Thyroid gland (tissue), 4 donors: Measurements from ENCODE around the gene HLA-DQB1.

Experiments
- CTCF ChIP-seq, 6 experiments: fragments of 200-600 bp in 3 of 6; fragments of 450-650 bp in 3 of 6; sonication (generic) in 3 of 6; IDR thresholded peaks; one replicate each; pipeline ENCODE4 v1.5.1; 2016 to 2019; ENCODE audit warnings: antibody characterized with exemption in 6 of 6, mild to moderate bottlenecking in 2 of 6, inconsistent platforms in 1 of 6, moderate library complexity in 1 of 6
- POLR2A ChIP-seq, 2 donors: fragments of 450-650 bp; IDR thresholded peaks; one replicate each; pipeline ENCODE4 v1.6.1; 2017; ENCODE audit warnings: antibody characterized with exemption in 2 of 2, mild to moderate bottlenecking in 2 of 2, moderate library complexity in 1 of 2

GRCh38 chr6:32709625-32710024, 43.2 kb upstream of the HLA-DQB1 start:
- TF ChIP-seq CTCF (IDR thresholded peaks at IDR 0.05): no peak
- no peak for TF ChIP-seq POLR2A (IDR thresholded peaks at IDR 0.05)
